H54 (cell line): ENCODE results near the gene NCR3LG1.
"Not testable (repeated sequence)": the region's sequence is repeated elsewhere in the genome, so short reads cannot be mapped to it uniquely, and the experiment has no call there.

Experiments
- DNase-seq: peaks from one replicate; pipeline ENCODE4 v3.0.0; 2011; ENCODE audit warnings: low spot score, mixed read lengths; ENCODE audit not compliant: insufficient read length
- FAIRE-seq: peaks from 3 replicates; lab custom pipeline; 2011; peaks lifted over from hg19 to GRCh38; lab: Jason Lieb, UNC
- POLR2A ChIP-seq: IDR thresholded peaks from 2 replicates; pipeline ENCODE4 v1.6.1; 2011; ENCODE audit warnings: low read depth, mild to moderate bottlenecking, low read length

NCR3LG1 gene

GRCh38 chr11:17418444-17419081 lies 67.0 kb downstream of the NCR3LG1 start:
- no peak for DNase-seq
- no peak for FAIRE-seq

DNA sequence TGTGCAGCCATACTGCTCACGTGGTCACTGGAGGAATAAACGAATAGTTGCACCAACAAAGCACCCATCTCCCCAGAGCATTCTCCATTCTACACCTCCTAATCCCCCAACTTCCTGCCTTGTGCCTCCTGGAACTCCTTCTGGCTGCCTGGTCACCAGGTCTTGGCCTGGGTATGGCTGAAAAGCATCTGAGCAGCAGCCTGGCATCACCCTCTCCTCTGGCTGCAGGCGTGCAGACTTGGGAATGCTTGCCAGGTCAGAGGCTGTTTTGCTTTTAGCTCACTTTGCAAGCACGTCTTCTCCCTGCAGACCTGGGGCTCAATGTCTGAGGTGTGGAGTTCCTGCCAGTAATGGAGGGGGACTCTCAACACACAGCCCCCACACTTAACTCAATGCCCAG lies 70.2 kb downstream of the NCR3LG1 start:
- DNase-seq: no peak
- no peak for TF ChIP-seq POLR2A
- FAIRE-seq: no peak

More at GRCh38 chr11:17418444-17419081, 67.0 kb downstream of the NCR3LG1 start:
- no peak for TF ChIP-seq POLR2A

DNA sequence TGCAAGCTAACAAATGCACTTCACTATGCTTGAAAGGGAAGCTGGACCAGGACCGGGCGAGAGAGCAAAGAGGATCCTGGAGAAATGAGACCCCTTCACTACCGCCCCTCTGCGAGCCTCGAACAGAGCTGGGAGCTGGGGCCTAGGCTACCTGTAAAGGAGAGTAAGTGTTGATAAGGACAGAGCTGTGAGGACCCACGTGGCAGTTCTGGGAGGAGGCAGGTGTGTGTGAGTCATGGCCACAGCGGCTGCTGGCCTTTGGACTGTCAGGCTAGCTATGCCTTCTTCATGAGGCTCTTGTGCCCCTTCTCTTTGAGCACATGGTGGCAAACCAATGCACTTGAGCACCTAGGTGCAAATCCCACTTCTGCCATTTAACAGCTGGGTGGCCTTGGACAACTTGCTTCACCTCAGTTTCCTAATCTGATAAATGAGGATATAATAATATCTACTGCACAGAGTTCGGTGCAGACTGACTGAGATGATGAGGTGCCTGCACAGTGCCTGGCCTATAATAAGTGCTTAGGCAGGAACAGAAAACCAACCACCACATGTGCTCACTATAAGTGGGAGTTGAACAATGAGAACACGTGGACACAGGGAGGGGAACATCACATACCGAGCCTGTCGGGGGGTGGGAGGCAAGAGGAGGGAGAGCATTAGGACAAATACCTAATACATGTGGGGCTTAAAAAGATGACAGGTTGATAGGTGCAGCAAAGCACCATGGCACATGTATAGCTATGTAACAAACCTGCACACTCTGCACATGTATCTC lies 72.1 kb downstream of the NCR3LG1 start:
- TF ChIP-seq POLR2A: no peak
- DNase-seq (no peak), FAIRE-seq (no peak)

DNA sequence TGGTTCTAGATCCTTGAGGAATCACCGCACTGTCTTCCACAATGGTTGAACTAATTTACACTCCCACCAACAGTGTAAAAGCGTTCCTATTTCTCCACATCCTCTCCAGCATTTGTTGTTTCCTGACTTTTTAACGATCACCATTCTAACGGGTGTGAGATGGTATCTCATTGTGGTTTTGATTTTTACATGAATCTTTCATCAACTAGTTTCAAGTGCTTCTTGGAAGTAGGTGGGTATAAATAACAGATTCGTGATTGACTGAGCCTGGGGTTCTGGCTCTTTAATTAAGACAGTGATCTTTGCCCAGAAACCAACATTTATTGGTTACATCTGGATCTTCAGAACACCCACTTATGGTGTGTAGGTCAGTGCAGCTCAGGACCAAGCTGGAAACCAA lies 74.6 kb downstream of the NCR3LG1 start:
- not testable (repeated sequence) for FAIRE-seq, DNase-seq
